H1 (cell line): ENCODE results near the gene ETS1. TPM values are rescaled to one million over a fixed set of nuclear protein-coding genes. Genes with fewer than 3 reads are reported as not detected.

Source experiments
- ASH2L ChIP-seq: fragments of 200-600, 300-600 bp; sonication (generic); IDR thresholded peaks from one replicate; pipeline ENCODE4 v1.7.1; 2017; ENCODE audit warnings: low read length
- CHD2 ChIP-seq: IDR thresholded peaks from 2 replicates; pipeline ENCODE4 v1.6.1; 2012; ENCODE audit warnings: low read length, improper control_type of control experiment
- CHD7 ChIP-seq: fragments of 300-600 bp; sonication (generic); IDR thresholded peaks from 2 replicates; pipeline ENCODE4 v1.7.1; 2012; ENCODE audit warnings: low read length, moderate library complexity, mild to moderate bottlenecking, inconsistent platforms; ENCODE audit not compliant: insufficient replicate concordance
- EP300 ChIP-seq, 2 experiments: IDR thresholded peaks; 1 replicate in 1 of 2; 2 replicates in 1 of 2; pipeline ENCODE4 v1.6.1; 2011 to 2012; ENCODE audit warnings: low read depth in 2 of 2, low read length in 2 of 2, mild to moderate bottlenecking in 2 of 2, borderline replicate concordance in 1 of 2, inconsistent platforms in 1 of 2, moderate library complexity in 1 of 2
- HDAC2 ChIP-seq, 2 experiments: fragments of 300-600 bp in 1 of 2; sonication (generic) in 1 of 2; IDR thresholded peaks; 2 replicates each; pipeline ENCODE4 v1.6.1; 2011 to 2012; ENCODE audit warnings: low read depth in 2 of 2, low read length in 2 of 2, mild to moderate bottlenecking in 2 of 2, moderate library complexity in 2 of 2, borderline replicate concordance in 1 of 2, inconsistent platforms in 1 of 2
- SIX5 ChIP-seq: IDR thresholded peaks from 2 replicates; pipeline ENCODE4 v1.6.1; 2011; ENCODE audit warnings: mild to moderate bottlenecking, low read depth, low read length
- TAF7 ChIP-seq: optimal IDR thresholded peaks from 2 replicates; pipeline ENCODE3; 2011; ENCODE audit warnings: low read depth, mild to moderate bottlenecking, inconsistent platforms, low read length, moderate library complexity, borderline replicate concordance
- polyA plus RNA-seq, 7 experiments: library from polyadenylated mRNA; depleted of rRNA in 3 of 7; stranded (reverse) in 5 of 7; unstranded in 2 of 7; fragments of >200 nt in 5 of 7; fragments of 200-250 nt in 2 of 7; gene quantifications; 1 replicate in 5 of 7; 2 replicates in 1 of 7; 4 replicates in 1 of 7; pipeline versions ENCODE4 v1.2.1 to v1.2.3, GENCODE V29; 2011 to 2013; ENCODE audit warnings: missing spikeins in 2 of 7, mixed read lengths in 2 of 7
- total RNA-seq: library from RNA; stranded (reverse); fragmentation: NEBNext Ultra II Directional; extraction: Animal tissue kit (Norgen Biotek cat#: 25700); gene quantifications from 2 replicates; pipeline ENCODE4 v1.2.1, GENCODE V29; 2021
- TF ChIP-seq, protein P1 (sequence below): IDR thresholded peaks from 2 replicates; pipeline ENCODE4 v1.6.1; 2011; ENCODE audit warnings: low read length, improper control_type of control experiment

ETS1 gene
- total and polyA plus RNA-seq, 2 of the 8 experiments (the other 6 are each of a cell fraction or from before 2014, with no cell fraction given), result 10.0 to 35.3 TPM

GRCh38 chr11:128479144-128479543 is 108.2 kb downstream of the ETS1 start (continued):
- TF ChIP-seq CHD7 (no peak), HDAC2 (IDR thresholded peaks at IDR 0.05; ENCODE audit: borderline replicate concordance in 1 of 2, low read depth in 2 of 2, low read length in 2 of 2) (no peak), CHD2 (no peak), EP300 (IDR thresholded peaks at IDR 0.05; ENCODE audit: borderline replicate concordance in 1 of 2, low read depth in 2 of 2, low read length in 2 of 2) (no peak), SIX5 (no peak), TAF7 (no peak), ASH2L (no peak)
- TF ChIP-seq, protein P1, sequence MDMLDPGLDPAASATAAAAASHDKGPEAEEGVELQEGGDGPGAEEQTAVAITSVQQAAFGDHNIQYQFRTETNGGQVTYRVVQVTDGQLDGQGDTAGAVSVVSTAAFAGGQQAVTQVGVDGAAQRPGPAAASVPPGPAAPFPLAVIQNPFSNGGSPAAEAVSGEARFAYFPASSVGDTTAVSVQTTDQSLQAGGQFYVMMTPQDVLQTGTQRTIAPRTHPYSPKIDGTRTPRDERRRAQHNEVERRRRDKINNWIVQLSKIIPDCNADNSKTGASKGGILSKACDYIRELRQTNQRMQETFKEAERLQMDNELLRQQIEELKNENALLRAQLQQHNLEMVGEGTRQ, result no peak
